ENCODE measurements around the gene SUPT7L. TPM values are rescaled to one million over a fixed set of nuclear protein-coding genes. Genes with fewer than 3 reads are reported as not detected.

The SUPT7L gene
- total and polyA plus RNA-seq, 4 donors, result 9.6 to 14.6 (median 11.5) TPM

DNA sequence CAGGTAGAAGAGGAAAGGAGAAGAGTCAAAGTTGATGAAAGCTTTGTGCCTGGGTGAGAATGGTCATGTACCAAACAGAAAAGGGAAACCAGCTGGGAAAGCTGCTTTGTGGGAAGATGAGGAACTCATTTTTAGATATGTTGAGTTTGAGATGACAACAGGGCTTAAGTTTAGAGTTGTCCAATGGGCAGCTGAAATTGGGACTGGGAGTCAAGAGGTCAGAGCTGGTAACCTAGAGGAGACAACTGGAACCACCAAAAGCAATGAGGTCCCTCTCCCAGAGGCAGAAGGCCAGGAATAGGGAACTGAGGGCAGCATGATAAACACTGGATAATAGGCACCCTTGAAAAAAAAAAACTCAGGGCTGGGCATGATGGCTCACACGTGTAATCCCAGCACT is 49.1 kb upstream of the SUPT7L start:
- Histone ChIP-seq H3K4me3 (ENCODE audit: low read depth in 1 of 3, low read length in 3 of 3) (no peak overlapping the region), H3K9me3 (ENCODE audit: control insufficient read depth in 4 of 4, low read length in 3 of 4) (no peaks in the 10 kb centered on the region), H3K9ac (ENCODE audit: low read depth in 1 of 2, low read length in 2 of 2) (no peak overlapping the region), H3K27ac (ENCODE audit: low read depth in 1 of 2, low read length in 2 of 2) (no peak overlapping the region), H3K4me1 (ENCODE audit: control insufficient read depth in 4 of 4, insufficient read depth in 4 of 4, low read length in 3 of 4) (peaks cover 0 to 5% (median 4%) of the 10 kb centered on the region in 4 donors), H3K36me3 (ENCODE audit: control insufficient read depth in 4 of 4, insufficient read depth in 3 of 4, low read depth in 1 of 4, low read length in 3 of 4) (no peaks in the 10 kb centered on the region), H3K27me3 (ENCODE audit: control insufficient read depth in 4 of 4, insufficient read depth in 4 of 4, low read length in 3 of 4) (no peaks in the 10 kb centered on the region)
- TF ChIP-seq RXRA (IDR thresholded peaks at IDR 0.05), result no peak
- TF ChIP-seq SP1 (IDR thresholded peaks at IDR 0.05), result no peak
- TF ChIP-seq, protein P1, sequence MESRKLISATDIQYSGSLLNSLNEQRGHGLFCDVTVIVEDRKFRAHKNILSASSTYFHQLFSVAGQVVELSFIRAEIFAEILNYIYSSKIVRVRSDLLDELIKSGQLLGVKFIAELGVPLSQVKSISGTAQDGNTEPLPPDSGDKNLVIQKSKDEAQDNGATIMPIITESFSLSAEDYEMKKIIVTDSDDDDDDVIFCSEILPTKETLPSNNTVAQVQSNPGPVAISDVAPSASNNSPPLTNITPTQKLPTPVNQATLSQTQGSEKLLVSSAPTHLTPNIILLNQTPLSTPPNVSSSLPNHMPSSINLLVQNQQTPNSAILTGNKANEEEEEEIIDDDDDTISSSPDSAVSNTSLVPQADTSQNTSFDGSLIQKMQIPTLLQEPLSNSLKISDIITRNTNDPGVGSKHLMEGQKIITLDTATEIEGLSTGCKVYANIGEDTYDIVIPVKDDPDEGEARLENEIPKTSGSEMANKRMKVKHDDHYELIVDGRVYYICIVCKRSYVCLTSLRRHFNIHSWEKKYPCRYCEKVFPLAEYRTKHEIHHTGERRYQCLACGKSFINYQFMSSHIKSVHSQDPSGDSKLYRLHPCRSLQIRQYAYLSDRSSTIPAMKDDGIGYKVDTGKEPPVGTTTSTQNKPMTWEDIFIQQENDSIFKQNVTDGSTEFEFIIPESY (IDR thresholded peaks at IDR 0.05), result no peak
- TF ChIP-seq, protein P2, sequence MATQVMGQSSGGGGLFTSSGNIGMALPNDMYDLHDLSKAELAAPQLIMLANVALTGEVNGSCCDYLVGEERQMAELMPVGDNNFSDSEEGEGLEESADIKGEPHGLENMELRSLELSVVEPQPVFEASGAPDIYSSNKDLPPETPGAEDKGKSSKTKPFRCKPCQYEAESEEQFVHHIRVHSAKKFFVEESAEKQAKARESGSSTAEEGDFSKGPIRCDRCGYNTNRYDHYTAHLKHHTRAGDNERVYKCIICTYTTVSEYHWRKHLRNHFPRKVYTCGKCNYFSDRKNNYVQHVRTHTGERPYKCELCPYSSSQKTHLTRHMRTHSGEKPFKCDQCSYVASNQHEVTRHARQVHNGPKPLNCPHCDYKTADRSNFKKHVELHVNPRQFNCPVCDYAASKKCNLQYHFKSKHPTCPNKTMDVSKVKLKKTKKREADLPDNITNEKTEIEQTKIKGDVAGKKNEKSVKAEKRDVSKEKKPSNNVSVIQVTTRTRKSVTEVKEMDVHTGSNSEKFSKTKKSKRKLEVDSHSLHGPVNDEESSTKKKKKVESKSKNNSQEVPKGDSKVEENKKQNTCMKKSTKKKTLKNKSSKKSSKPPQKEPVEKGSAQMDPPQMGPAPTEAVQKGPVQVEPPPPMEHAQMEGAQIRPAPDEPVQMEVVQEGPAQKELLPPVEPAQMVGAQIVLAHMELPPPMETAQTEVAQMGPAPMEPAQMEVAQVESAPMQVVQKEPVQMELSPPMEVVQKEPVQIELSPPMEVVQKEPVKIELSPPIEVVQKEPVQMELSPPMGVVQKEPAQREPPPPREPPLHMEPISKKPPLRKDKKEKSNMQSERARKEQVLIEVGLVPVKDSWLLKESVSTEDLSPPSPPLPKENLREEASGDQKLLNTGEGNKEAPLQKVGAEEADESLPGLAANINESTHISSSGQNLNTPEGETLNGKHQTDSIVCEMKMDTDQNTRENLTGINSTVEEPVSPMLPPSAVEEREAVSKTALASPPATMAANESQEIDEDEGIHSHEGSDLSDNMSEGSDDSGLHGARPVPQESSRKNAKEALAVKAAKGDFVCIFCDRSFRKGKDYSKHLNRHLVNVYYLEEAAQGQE (IDR thresholded peaks at IDR 0.05), result no peak
- no peak for TF ChIP-seq EGR1 (IDR thresholded peaks at IDR 0.05; ENCODE audit: low read depth in 2 of 2)
- TF ChIP-seq FOXA2 (IDR thresholded peaks at IDR 0.05), result no peak
- no peak for TF ChIP-seq JUND (IDR thresholded peaks at IDR 0.05)
- TF ChIP-seq, protein P3, sequence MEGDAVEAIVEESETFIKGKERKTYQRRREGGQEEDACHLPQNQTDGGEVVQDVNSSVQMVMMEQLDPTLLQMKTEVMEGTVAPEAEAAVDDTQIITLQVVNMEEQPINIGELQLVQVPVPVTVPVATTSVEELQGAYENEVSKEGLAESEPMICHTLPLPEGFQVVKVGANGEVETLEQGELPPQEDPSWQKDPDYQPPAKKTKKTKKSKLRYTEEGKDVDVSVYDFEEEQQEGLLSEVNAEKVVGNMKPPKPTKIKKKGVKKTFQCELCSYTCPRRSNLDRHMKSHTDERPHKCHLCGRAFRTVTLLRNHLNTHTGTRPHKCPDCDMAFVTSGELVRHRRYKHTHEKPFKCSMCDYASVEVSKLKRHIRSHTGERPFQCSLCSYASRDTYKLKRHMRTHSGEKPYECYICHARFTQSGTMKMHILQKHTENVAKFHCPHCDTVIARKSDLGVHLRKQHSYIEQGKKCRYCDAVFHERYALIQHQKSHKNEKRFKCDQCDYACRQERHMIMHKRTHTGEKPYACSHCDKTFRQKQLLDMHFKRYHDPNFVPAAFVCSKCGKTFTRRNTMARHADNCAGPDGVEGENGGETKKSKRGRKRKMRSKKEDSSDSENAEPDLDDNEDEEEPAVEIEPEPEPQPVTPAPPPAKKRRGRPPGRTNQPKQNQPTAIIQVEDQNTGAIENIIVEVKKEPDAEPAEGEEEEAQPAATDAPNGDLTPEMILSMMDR (IDR thresholded peaks at IDR 0.05; ENCODE audit: low read depth, low read length, missing input control), result no peak
- no peak for TF ChIP-seq YY1 (IDR thresholded peaks at IDR 0.05)
- no peak for TF ChIP-seq TAF1 (conservative IDR thresholded peaks at IDR 0.05)
- DNase-seq (ENCODE audit: low spot score), result no peak
- 83% methylated on average over 1 of the region's 1 CpG for WGBS

DNA sequence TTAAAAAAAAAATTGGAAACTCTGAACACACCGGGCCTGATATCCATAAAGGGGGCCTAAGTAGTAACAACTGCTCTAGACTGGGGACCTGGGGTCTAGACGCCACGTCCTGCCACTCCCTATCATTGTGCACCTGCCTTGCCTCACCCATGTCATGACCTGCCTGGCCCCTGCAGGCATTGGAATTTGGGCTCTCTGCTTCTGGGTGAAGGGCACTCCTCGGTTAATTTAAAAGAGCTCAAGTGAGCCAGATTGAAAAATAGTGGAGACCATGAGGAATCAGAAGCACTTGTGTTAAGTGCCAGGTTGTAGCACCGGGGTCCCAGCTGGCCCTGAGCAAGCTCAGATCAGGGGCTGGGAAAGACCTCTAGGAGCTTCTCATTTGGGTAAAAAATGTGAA is 48.4 kb upstream of the SUPT7L start:
- Histone ChIP-seq H3K4me3 (ENCODE audit: low read depth in 1 of 3, low read length in 3 of 3) (no peak overlapping the region), H3K9me3 (ENCODE audit: control insufficient read depth in 4 of 4, low read length in 3 of 4) (no peaks in the 10 kb centered on the region), H3K9ac (ENCODE audit: low read depth in 1 of 2, low read length in 2 of 2) (no peak overlapping the region), H3K36me3 (ENCODE audit: control insufficient read depth in 4 of 4, insufficient read depth in 3 of 4, low read depth in 1 of 4, low read length in 3 of 4) (no peaks in the 10 kb centered on the region), H3K4me1 (ENCODE audit: control insufficient read depth in 4 of 4, insufficient read depth in 4 of 4, low read length in 3 of 4) (peaks cover 0 to 5% (median 4%) of the 10 kb centered on the region in 4 donors), H3K27ac (ENCODE audit: low read depth in 1 of 2, low read length in 2 of 2) (no peak overlapping the region), H3K27me3 (ENCODE audit: control insufficient read depth in 4 of 4, insufficient read depth in 4 of 4, low read length in 3 of 4) (no peaks in the 10 kb centered on the region)
- no peak for DNase-seq (ENCODE audit: low spot score)
- WGBS, result 91% methylated on average over 5 of the region's 5 CpGs
- TF ChIP-seq YY1 (IDR thresholded peaks at IDR 0.05), result no peak
- TF ChIP-seq, protein P4, sequence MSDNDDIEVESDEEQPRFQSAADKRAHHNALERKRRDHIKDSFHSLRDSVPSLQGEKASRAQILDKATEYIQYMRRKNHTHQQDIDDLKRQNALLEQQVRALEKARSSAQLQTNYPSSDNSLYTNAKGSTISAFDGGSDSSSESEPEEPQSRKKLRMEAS (IDR thresholded peaks at IDR 0.05), result no peak
- no peak for TF ChIP-seq SP1 (IDR thresholded peaks at IDR 0.05)
- no peak for TF ChIP-seq GABPA (IDR thresholded peaks at IDR 0.05 in 1 of 2, conservative IDR thresholded peaks at IDR 0.05 in 1 of 2)
- no peak for TF ChIP-seq EGR1 (IDR thresholded peaks at IDR 0.05; ENCODE audit: low read depth in 2 of 2)
- no peak for TF ChIP-seq TAF1 (conservative IDR thresholded peaks at IDR 0.05)
- TF ChIP-seq, protein P5, sequence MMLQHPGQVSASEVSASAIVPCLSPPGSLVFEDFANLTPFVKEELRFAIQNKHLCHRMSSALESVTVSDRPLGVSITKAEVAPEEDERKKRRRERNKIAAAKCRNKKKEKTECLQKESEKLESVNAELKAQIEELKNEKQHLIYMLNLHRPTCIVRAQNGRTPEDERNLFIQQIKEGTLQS (IDR thresholded peaks at IDR 0.05), result no peak
- TF ChIP-seq, protein P2 (IDR thresholded peaks at IDR 0.05), result no peak
- TF ChIP-seq RXRA (IDR thresholded peaks at IDR 0.05), result no peak
- TF ChIP-seq JUND (IDR thresholded peaks at IDR 0.05), result no peak
- no peak for TF ChIP-seq FOXA2 (IDR thresholded peaks at IDR 0.05)
- TF ChIP-seq, protein P3 (IDR thresholded peaks at IDR 0.05; ENCODE audit: low read depth, low read length, missing input control), result no peak
- TF ChIP-seq HNF4A (conservative IDR thresholded peaks at IDR 0.05), result no peak
- TF ChIP-seq FOXA1 (IDR thresholded peaks at IDR 0.05), result no peak
